Neural progenitor cell (in vitro differentiated cells): ENCODE results near the gene SMARCC2. TPM values are rescaled to one million over a fixed set of nuclear protein-coding genes. Genes with fewer than 3 reads are reported as not detected.

Experiments
- DNase-seq: peaks from one replicate; pipeline ENCODE4 v3.0.0-alpha.2; 2016; ENCODE audit warnings: low spot score
- H2AFZ ChIP-seq: fragments of 200-600 bp; sonication (generic); replicated peaks from 2 replicates; pipeline ENCODE4 v1.6.1; 2016; ENCODE audit warnings: antibody characterized with exemption
- H3F3A ChIP-seq: fragments of 200-600 bp; sonication (generic); 2 replicates; pipeline ENCODE4 v1.6.1; 2016; ENCODE audit warnings: antibody characterized with exemption, low read depth
- H3K27ac ChIP-seq: fragments of 200-600 bp; sonication (generic); 2 replicates; pipeline ENCODE4 v1.5.1; 2016; ENCODE audit warnings: mild to moderate bottlenecking
- H3K27me3 ChIP-seq: fragments of 200-600 bp; sonication (generic); 2 replicates; pipeline ENCODE4 v1.6.1; 2016; ENCODE audit warnings: mild to moderate bottlenecking, moderate library complexity
- H3K36me3 ChIP-seq: fragments of 200-600 bp; sonication (generic); 2 replicates; pipeline ENCODE4 v1.5.1; 2016
- H3K4me1 ChIP-seq: fragments of 200-600 bp; sonication (generic); 2 replicates; pipeline ENCODE4 v1.6.1; 2016; ENCODE audit warnings: mixed run types
- H3K4me2 ChIP-seq: fragments of 200-600 bp; sonication (generic); 2 replicates; pipeline ENCODE4 v1.6.1; 2016
- H3K4me3 ChIP-seq: fragments of 200-600 bp; sonication (generic); 2 replicates; pipeline ENCODE4 v1.5.1; 2016
- H3K79me2 ChIP-seq: fragments of 200-600 bp; sonication (generic); 2 replicates; pipeline ENCODE4 v1.6.1; 2016; ENCODE audit warnings: low read depth
- H3K9ac ChIP-seq: fragments of 200-600 bp; sonication (generic); 2 replicates; pipeline ENCODE4 v1.6.1; 2016
- H3K9me3 ChIP-seq: fragments of 200-600 bp; sonication (generic); 2 replicates; pipeline ENCODE4 v1.5.1; 2016; ENCODE audit warnings: low read depth
- H4K20me1 ChIP-seq: fragments of 200-600 bp; sonication (generic); 2 replicates; pipeline ENCODE4 v1.6.1; 2016; ENCODE audit warnings: low read depth
- H3K27ac Mint-ChIP-seq: 3 replicates; pipeline ENCODE4 v1.8.0; 2021; ENCODE audit warnings: mixed read lengths
- H3K27me3 Mint-ChIP-seq: 2 replicates; pipeline ENCODE4 v1.8.0; 2022; ENCODE audit warnings: low read depth, mild to moderate bottlenecking, inconsistent platforms, moderate library complexity, mixed read lengths; ENCODE audit not compliant: insufficient read depth
- H3K36me3 Mint-ChIP-seq: 3 replicates; pipeline ENCODE4 v1.8.0; 2021; ENCODE audit warnings: mixed read lengths
- H3K4me1 Mint-ChIP-seq: 3 replicates; pipeline ENCODE4 v1.8.0; 2021; ENCODE audit warnings: mixed read lengths
- H3K4me3 Mint-ChIP-seq: 3 replicates; pipeline ENCODE4 v1.8.0; 2021; ENCODE audit warnings: mild to moderate bottlenecking, moderate library complexity, mixed read lengths
- H3K9me3 Mint-ChIP-seq: 3 replicates; pipeline ENCODE4 v1.8.0; 2020; ENCODE audit warnings: mixed read lengths
- EZH2 ChIP-seq: fragments of 200-600 bp; sonication (generic); IDR thresholded peaks from 2 replicates; pipeline ENCODE4 v1.6.1; 2017; ENCODE audit warnings: antibody characterized with exemption, mild to moderate bottlenecking, moderate library complexity
- EZH2phosphoT487 ChIP-seq: fragments of 200-600 bp; sonication (generic); IDR thresholded peaks from 2 replicates; pipeline ENCODE4 v1.6.1; 2017; ENCODE audit warnings: antibody characterized with exemption
- total RNA-seq: library from RNA; depleted of rRNA; stranded (reverse); fragments of >200 nt; gene quantifications from 2 replicates; pipeline ENCODE4 v1.2.3, GENCODE V29; 2015; ENCODE audit warnings: low replicate concordance
- TF ChIP-seq, protein P1 (sequence below): fragments of 200-600 bp; sonication (generic); IDR thresholded peaks from 2 replicates; pipeline ENCODE4 v1.5.1; 2017; ENCODE audit warnings: antibody characterized with exemption, mild to moderate bottlenecking

SMARCC2 gene
- total RNA-seq, 1 donor from 2014 or later: 103 TPM

DNA sequence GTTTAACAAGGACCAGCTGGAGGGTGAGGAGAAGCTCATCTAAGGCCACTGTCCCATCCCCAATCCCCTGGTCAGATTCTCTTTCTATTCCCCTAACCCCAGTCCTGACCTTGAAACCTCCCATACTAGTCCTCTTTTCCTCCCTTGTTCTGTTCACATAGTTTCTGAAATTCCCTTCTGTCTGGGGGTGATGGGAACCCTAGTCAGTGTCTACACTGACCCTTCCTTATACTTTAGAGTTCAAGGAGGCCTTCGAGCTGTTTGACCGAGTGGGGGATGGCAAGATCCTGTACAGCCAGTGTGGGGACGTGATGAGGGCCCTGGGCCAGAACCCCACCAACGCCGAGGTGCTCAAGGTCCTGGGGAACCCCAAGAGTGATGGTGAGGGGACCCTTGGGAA is 34.5 kb downstream of the SMARCC2 start:
- H3K27ac ChIP-seq: no peak overlapping the region
- H3K4me1 Mint-ChIP-seq: peaks cover 51% of the 10 kb centered on the region
- peaks cover 14% of the 10 kb centered on the region for H4K20me1 ChIP-seq
- no peak for DNase-seq
- H3K36me3 Mint-ChIP-seq: peaks cover 23% of the 10 kb centered on the region
- H3K27me3 ChIP-seq: no peaks in the 10 kb centered on the region
- H3K4me3 ChIP-seq: no peak overlapping the region
- peak overlapping the region; percentile 70 for H3K27ac Mint-ChIP-seq
- TF ChIP-seq, protein P1, sequence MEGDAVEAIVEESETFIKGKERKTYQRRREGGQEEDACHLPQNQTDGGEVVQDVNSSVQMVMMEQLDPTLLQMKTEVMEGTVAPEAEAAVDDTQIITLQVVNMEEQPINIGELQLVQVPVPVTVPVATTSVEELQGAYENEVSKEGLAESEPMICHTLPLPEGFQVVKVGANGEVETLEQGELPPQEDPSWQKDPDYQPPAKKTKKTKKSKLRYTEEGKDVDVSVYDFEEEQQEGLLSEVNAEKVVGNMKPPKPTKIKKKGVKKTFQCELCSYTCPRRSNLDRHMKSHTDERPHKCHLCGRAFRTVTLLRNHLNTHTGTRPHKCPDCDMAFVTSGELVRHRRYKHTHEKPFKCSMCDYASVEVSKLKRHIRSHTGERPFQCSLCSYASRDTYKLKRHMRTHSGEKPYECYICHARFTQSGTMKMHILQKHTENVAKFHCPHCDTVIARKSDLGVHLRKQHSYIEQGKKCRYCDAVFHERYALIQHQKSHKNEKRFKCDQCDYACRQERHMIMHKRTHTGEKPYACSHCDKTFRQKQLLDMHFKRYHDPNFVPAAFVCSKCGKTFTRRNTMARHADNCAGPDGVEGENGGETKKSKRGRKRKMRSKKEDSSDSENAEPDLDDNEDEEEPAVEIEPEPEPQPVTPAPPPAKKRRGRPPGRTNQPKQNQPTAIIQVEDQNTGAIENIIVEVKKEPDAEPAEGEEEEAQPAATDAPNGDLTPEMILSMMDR: no peak
- TF ChIP-seq EZH2phosphoT487: no peak
- no peak for TF ChIP-seq EZH2
- H3K36me3 ChIP-seq: no peaks in the 10 kb centered on the region
- peaks cover 27% of the 10 kb centered on the region for H3K27me3 Mint-ChIP-seq
- no peaks in the 10 kb centered on the region for H3K9me3 ChIP-seq
- peaks cover 23% of the 10 kb centered on the region for H3K4me1 ChIP-seq
- H3K9me3 Mint-ChIP-seq: no peaks in the 10 kb centered on the region
- no peak overlapping the region for H3K4me2 ChIP-seq
- H3K9ac ChIP-seq: no peak overlapping the region
- peaks cover 53% of the 10 kb centered on the region for H3F3A ChIP-seq
- no peak overlapping the region for H2AFZ ChIP-seq
- H3K79me2 ChIP-seq: peaks cover 36% of the 10 kb centered on the region
- peak overlapping the region; percentile 58 for H3K4me3 Mint-ChIP-seq

DNA sequence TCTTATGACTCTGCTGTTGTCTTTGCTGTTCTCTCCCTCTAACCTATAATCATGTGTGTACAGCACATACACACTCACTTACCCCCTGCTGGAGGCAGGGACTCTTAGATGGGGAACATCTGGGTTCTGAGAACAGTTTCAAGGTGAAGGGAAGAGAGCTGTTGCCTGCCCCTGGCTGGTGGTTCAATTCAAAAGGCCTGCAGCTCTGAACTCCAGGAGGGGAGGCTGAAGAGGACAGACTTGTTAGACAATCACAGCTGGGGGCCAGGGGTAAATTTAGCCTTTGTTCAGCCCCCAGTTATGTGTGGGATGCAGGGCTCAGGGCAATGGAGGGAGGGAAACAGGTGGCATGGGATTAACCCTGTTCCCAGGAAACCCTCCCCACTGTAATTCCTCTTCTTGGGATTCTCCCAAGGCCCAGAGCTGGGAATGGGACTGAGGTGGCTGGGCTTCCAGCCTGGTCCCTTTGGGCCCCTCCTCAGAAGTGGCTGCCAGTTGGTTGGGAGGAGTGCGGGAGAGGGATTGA is 35.0 kb downstream of the SMARCC2 start:
- peak overlapping the region; percentile 97 for H3K4me2 ChIP-seq
- DNase-seq: no peak
- peaks cover 19% of the 10 kb centered on the region for H3K4me1 ChIP-seq
- Mint-ChIP-seq H3K4me1 (peaks cover 46% of the 10 kb centered on the region), H3K27ac (peak overlapping the region; percentile 44), H3K27me3 (peaks cover 26% of the 10 kb centered on the region), H3K36me3 (peaks cover 18% of the 10 kb centered on the region), H3K4me3 (peak overlapping the region; percentile 97), H3K9me3 (no peaks in the 10 kb centered on the region)
- no peak overlapping the region for H3K9ac ChIP-seq
- peaks cover 48% of the 10 kb centered on the region for H3F3A ChIP-seq
- TF ChIP-seq EZH2: no peak
- TF ChIP-seq, protein P1: no peak
- no peak for TF ChIP-seq EZH2phosphoT487
- no peak overlapping the region for H3K27ac ChIP-seq
- H3K9me3 ChIP-seq: no peaks in the 10 kb centered on the region
- H3K4me3 ChIP-seq: no peak overlapping the region
- H3K36me3 ChIP-seq: no peaks in the 10 kb centered on the region
- peaks cover 9% of the 10 kb centered on the region for H4K20me1 ChIP-seq
- peaks cover 31% of the 10 kb centered on the region for H3K79me2 ChIP-seq
- no peaks in the 10 kb centered on the region for H3K27me3 ChIP-seq
- H2AFZ ChIP-seq: no peak overlapping the region

GRCh38 chr12:56153678-56154065 is 35.6 kb downstream of the SMARCC2 start:
- Mint-ChIP-seq H3K4me1 (peaks cover 40% of the 10 kb centered on the region), H3K27ac (no peak overlapping the region), H3K9me3 (no peaks in the 10 kb centered on the region), H3K36me3 (peaks cover 14% of the 10 kb centered on the region), H3K4me3 (peak overlapping the region; percentile 97), H3K27me3 (peaks cover 19% of the 10 kb centered on the region)
- no peak for DNase-seq
- Histone ChIP-seq H4K20me1 (peaks cover 2% of the 10 kb centered on the region), H3F3A (peaks cover 42% of the 10 kb centered on the region), H3K4me1 (peaks cover 19% of the 10 kb centered on the region), H3K27ac (no peak overlapping the region), H3K4me2 (peak overlapping the region; percentile 97), H2AFZ (no peak overlapping the region), H3K36me3 (no peaks in the 10 kb centered on the region), H3K4me3 (peak overlapping the region; percentile 68), H3K79me2 (peaks cover 24% of the 10 kb centered on the region), H3K27me3 (no peaks in the 10 kb centered on the region), H3K9me3 (no peaks in the 10 kb centered on the region), H3K9ac (no peak overlapping the region)
- no peak for TF ChIP-seq EZH2phosphoT487
- TF ChIP-seq, protein P1: no peak
- TF ChIP-seq EZH2: no peak
